ENCODE data around the gene MARCHF10.

The MARCHF10 gene

DNA sequence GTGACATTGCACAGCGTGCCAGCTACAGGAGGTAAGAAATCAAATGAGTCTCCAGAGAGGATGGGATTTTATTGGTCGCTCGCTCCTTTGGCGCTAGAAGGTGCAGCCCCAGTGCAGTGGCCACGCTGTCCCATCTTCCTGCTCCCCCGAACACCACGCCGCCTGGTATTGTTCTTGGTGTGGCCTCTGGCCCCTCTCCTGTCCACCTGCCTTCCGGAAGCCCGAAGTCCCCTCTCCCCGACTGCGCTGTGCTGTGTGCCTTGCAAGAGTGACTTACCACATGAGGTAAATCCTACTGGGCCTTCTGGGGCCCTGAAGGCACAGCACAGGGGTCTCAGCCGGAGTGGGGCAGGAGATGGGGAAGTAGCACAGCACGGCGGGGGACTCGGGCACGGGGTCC lies 58.2 kb downstream of the MARCHF10 start:
- no peak for TF ChIP-seq MYC (IDR thresholded peaks at IDR 0.05; ENCODE audit: low read depth, low read length)
- TF ChIP-seq POLR2A (IDR thresholded peaks at IDR 0.05; ENCODE audit: extremely low read depth, insufficient read length): no peak
- TF ChIP-seq, protein P1, sequence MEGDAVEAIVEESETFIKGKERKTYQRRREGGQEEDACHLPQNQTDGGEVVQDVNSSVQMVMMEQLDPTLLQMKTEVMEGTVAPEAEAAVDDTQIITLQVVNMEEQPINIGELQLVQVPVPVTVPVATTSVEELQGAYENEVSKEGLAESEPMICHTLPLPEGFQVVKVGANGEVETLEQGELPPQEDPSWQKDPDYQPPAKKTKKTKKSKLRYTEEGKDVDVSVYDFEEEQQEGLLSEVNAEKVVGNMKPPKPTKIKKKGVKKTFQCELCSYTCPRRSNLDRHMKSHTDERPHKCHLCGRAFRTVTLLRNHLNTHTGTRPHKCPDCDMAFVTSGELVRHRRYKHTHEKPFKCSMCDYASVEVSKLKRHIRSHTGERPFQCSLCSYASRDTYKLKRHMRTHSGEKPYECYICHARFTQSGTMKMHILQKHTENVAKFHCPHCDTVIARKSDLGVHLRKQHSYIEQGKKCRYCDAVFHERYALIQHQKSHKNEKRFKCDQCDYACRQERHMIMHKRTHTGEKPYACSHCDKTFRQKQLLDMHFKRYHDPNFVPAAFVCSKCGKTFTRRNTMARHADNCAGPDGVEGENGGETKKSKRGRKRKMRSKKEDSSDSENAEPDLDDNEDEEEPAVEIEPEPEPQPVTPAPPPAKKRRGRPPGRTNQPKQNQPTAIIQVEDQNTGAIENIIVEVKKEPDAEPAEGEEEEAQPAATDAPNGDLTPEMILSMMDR (IDR thresholded peaks at IDR 0.05; ENCODE audit: low read depth, low read length): no peak
- TF ChIP-seq, protein P2, sequence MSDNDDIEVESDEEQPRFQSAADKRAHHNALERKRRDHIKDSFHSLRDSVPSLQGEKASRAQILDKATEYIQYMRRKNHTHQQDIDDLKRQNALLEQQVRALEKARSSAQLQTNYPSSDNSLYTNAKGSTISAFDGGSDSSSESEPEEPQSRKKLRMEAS (IDR thresholded peaks at IDR 0.05; ENCODE audit: low read depth, low read length): no peak
- H3K4me3 ChIP-seq (ENCODE audit: low read depth, low read length): no peak overlapping the region
- no peak for DNase-seq (ENCODE audit: low read depth)

DNA sequence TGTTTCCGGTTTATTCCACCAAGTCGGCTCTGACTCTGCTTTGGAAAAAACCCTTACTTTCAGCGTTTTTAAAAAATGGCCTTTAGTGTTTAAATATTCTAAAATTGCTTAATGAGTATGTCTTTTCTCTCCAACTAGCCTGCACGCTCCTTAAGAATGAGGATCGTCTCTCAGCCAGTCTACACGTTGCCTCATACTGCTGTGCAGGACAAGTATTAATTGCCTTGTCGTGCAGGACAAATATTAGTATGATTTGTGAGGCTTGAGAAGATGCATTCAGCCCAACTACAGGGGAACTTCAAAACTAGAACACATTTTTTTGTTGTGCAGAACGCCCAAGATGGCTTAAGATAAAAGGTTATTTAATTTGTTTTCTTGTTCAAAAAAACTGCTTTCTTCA lies 61.2 kb downstream of the MARCHF10 start:
- no peak overlapping the region for H3K4me3 ChIP-seq (ENCODE audit: low read depth, low read length)
- TF ChIP-seq, protein P2 (IDR thresholded peaks at IDR 0.05; ENCODE audit: low read depth, low read length): no peak
- TF ChIP-seq, protein P1 (IDR thresholded peaks at IDR 0.05; ENCODE audit: low read depth, low read length): no peak
- TF ChIP-seq MYC (IDR thresholded peaks at IDR 0.05; ENCODE audit: low read depth, low read length): no peak
- TF ChIP-seq POLR2A (IDR thresholded peaks at IDR 0.05; ENCODE audit: extremely low read depth, insufficient read length): no peak
- no peak for DNase-seq (ENCODE audit: low read depth)

GRCh38 chr17:62745806-62746205 lies 62.3 kb downstream of the MARCHF10 start:
- H3K4me3 ChIP-seq (ENCODE audit: low read depth, low read length): no peak overlapping the region
- TF ChIP-seq, protein P2 (IDR thresholded peaks at IDR 0.05; ENCODE audit: low read depth, low read length): no peak
- TF ChIP-seq, protein P1 (IDR thresholded peaks at IDR 0.05; ENCODE audit: low read depth, low read length): no peak
- no peak for TF ChIP-seq MYC (IDR thresholded peaks at IDR 0.05; ENCODE audit: low read depth, low read length)
- TF ChIP-seq POLR2A (IDR thresholded peaks at IDR 0.05; ENCODE audit: extremely low read depth, insufficient read length): no peak
- no peak for DNase-seq (ENCODE audit: low read depth)

DNA sequence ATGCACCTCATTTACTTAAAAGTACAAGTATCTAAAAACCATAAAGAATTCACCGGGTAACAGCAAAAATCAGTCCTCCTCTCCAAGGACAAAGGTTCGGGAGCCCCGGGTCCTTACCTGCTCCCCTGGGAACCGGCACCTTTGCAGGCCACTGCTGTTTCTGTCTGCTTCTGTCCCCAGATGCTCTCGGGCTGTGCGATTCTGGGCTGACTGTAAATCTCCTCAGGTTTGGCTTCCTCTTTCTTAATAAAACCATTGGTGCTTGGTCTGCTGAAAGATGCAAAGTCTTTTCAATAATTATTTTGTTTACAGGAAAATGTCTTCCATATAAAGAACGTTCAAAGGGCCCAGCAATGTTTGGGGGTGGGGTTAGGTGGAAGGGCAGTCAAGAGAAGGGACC lies 63.9 kb downstream of the MARCHF10 start:
- no peak overlapping the region for H3K4me3 ChIP-seq (ENCODE audit: low read depth, low read length)
- DNase-seq (ENCODE audit: low read depth): no peak
- TF ChIP-seq, protein P1 (IDR thresholded peaks at IDR 0.05; ENCODE audit: low read depth, low read length): no peak
- TF ChIP-seq, protein P2 (IDR thresholded peaks at IDR 0.05; ENCODE audit: low read depth, low read length): no peak
- TF ChIP-seq POLR2A (IDR thresholded peaks at IDR 0.05; ENCODE audit: extremely low read depth, insufficient read length): no peak
- TF ChIP-seq MYC (IDR thresholded peaks at IDR 0.05; ENCODE audit: low read depth, low read length): no peak

GRCh38 chr17:62741290-62741689 lies 66.8 kb downstream of the MARCHF10 start:
- DNase-seq (ENCODE audit: low read depth): no peak

GRCh38 chr17:62739645-62740388 lies 68.3 kb downstream of the MARCHF10 start:
- TF ChIP-seq POLR2A (IDR thresholded peaks at IDR 0.05; ENCODE audit: extremely low read depth, insufficient read length) (no peak), MYC (IDR thresholded peaks at IDR 0.05; ENCODE audit: low read depth, low read length) (no peak)
- TF ChIP-seq, protein P2 (IDR thresholded peaks at IDR 0.05; ENCODE audit: low read depth, low read length): no peak
- TF ChIP-seq, protein P1 (IDR thresholded peaks at IDR 0.05; ENCODE audit: low read depth, low read length): no peak
- DNase-seq (ENCODE audit: low read depth): no peak
- no peak overlapping the region for H3K4me3 ChIP-seq (ENCODE audit: low read depth, low read length)

More at GRCh38 chr17:62741290-62741689, 66.8 kb downstream of the MARCHF10 start:
- no peak overlapping the region for H3K4me3 ChIP-seq (ENCODE audit: low read depth, low read length)
- TF ChIP-seq MYC (IDR thresholded peaks at IDR 0.05; ENCODE audit: low read depth, low read length): no peak
- no peak for TF ChIP-seq POLR2A (IDR thresholded peaks at IDR 0.05; ENCODE audit: extremely low read depth, insufficient read length)

Data from NB4 (cell line).